K562 (cell line): ENCODE measurements around the gene NPEPL1. TPM values are rescaled to one million over a fixed set of nuclear protein-coding genes. Genes with fewer than 3 reads are reported as not detected.

ENCODE experiments used
- ATAC-seq: fragments of 200-7000 bp; cut with Tn5 transposase; 3 replicates; pipeline ENCODE4 v1.9.1; 2020; ENCODE audit warnings: moderate library complexity
- BruUV-seq: library from RNA; stranded (reverse); fragments of 400-500 nt; replicated peaks from 2 replicates; lab custom pipeline; 2021; lab: Mats Ljungman, UMichigan
- CTCF ChIA-PET: fragments of 300-600 bp; formaldehyde crosslinking; extraction: SDS; loops from one replicate; lab custom pipeline; 2021; ENCODE audit warnings: low intra/inter-chr PET ratio; lab: Yijun Ruan, JAX
- POLR2A ChIA-PET: fragments of 300-600, 350-650 bp; sonication (Branson Sonifier 250); formaldehyde crosslinking; extraction: SDS; loops from one replicate; lab custom pipeline; 2021; ENCODE audit warnings: antibody characterized with exemption, inconsistent platforms; lab: Yijun Ruan, JAX
- DNase-seq, 4 experiments: peaks; one replicate each; pipeline versions ENCODE4 v3.0.0 to v3.0.0-alpha.2; 2011 to 2018; ENCODE audit warnings: low spot score in 3 of 4, mixed read lengths in 3 of 4; ENCODE audit errors: extremely low read depth in 1 of 4
- FAIRE-seq: peaks from 2 replicates; lab custom pipeline; 2011; peaks lifted over from hg19 to GRCh38; lab: Jason Lieb, UNC
- H2AFZ ChIP-seq: 2 replicates; pipeline ENCODE4 v1.6.0; 2011; ENCODE audit warnings: low read depth, low read length, control low read depth, inconsistent platforms
- H3K27ac ChIP-seq: fragments of 200-600 bp; 3 replicates; pipeline ENCODE4 v1.8.0; 2011; ENCODE audit warnings: low read depth, mild to moderate bottlenecking, control low read depth, inconsistent platforms, low read length, moderate library complexity, mixed read lengths; ENCODE audit errors: extremely low read depth
- H3K27me3 ChIP-seq, 2 experiments: fragments of 300-600 bp in 1 of 2; 2 replicates in 1 of 2; 3 replicates in 1 of 2; pipeline versions ENCODE4 v1.6.0 to v1.8.0; 2011; ENCODE audit warnings: inconsistent platforms in 2 of 2, low read length in 2 of 2, mild to moderate bottlenecking in 1 of 2, mixed read lengths in 1 of 2, moderate library complexity in 1 of 2; ENCODE audit not compliant: control insufficient read depth in 2 of 2, insufficient read depth in 2 of 2
- H3K36me3 ChIP-seq: fragments of 300-600 bp; 3 replicates; pipeline ENCODE4 v1.8.0; 2011; ENCODE audit warnings: mild to moderate bottlenecking, low read length, inconsistent platforms; ENCODE audit not compliant: control insufficient read depth, insufficient read depth
- H3K4me1 ChIP-seq, 2 experiments: fragments of 200-600 bp in 1 of 2; replicated peaks in 1 of 2; 2 replicates in 1 of 2; 3 replicates in 1 of 2; pipeline versions ENCODE4 v1.5.1 to v1.8.0; 2011; ENCODE audit warnings: inconsistent platforms in 2 of 2, low read length in 2 of 2, mild to moderate bottlenecking in 1 of 2, mixed read lengths in 1 of 2, moderate library complexity in 1 of 2; ENCODE audit not compliant: control insufficient read depth in 2 of 2, insufficient read depth in 2 of 2
- H3K4me2 ChIP-seq: 2 replicates; pipeline ENCODE4 v1.6.1; 2011; ENCODE audit warnings: low read length, control low read depth, inconsistent platforms, mixed read lengths; ENCODE audit not compliant: insufficient read depth
- H3K4me3 ChIP-seq: fragments of 200-600 bp; sonication (generic), shearing (Covaris generic); 2 replicates; pipeline ENCODE4 v1.5.1; 2016; ENCODE audit warnings: control low read depth, inconsistent platforms
- H3K79me2 ChIP-seq: fragments of 200-600 bp; 3 replicates; pipeline ENCODE4 v1.8.0; 2011; ENCODE audit warnings: low read length, inconsistent platforms; ENCODE audit not compliant: control insufficient read depth, insufficient read depth
- H3K9ac ChIP-seq, 2 experiments: 2 replicates each; pipeline versions ENCODE4 v1.6.0 to v1.6.1; 2011; ENCODE audit warnings: low read depth in 2 of 2, low read length in 2 of 2, control low read depth in 1 of 2, inconsistent platforms in 1 of 2, mild to moderate bottlenecking in 1 of 2, mixed read lengths in 1 of 2; ENCODE audit not compliant: insufficient read depth in 1 of 2
- H3K9me1 ChIP-seq: one replicate; pipeline ENCODE4 v1.6.0; 2011; ENCODE audit warnings: inconsistent platforms, mild to moderate bottlenecking, low read length, moderate library complexity; ENCODE audit not compliant: control insufficient read depth, insufficient read depth
- H3K9me3 ChIP-seq: replicated peaks from 2 replicates; pipeline ENCODE4 v1.5.1; 2011; ENCODE audit warnings: low read depth, low read length, inconsistent platforms; ENCODE audit not compliant: control insufficient read depth, insufficient read depth
- H4K20me1 ChIP-seq: replicated peaks from 2 replicates; pipeline ENCODE4 v1.6.1; 2011; ENCODE audit warnings: low read length, inconsistent platforms, mixed read lengths; ENCODE audit not compliant: control insufficient read depth, insufficient read depth
- BRF1 ChIP-seq: IDR thresholded peaks from 3 replicates; pipeline ENCODE4 v1.6.1; 2011; ENCODE audit warnings: borderline replicate concordance, mild to moderate bottlenecking; ENCODE audit not compliant: insufficient read length; ENCODE audit errors: extremely low read depth
- MIER1 ChIP-seq: fragments of 450-650 bp; IDR thresholded peaks from 2 replicates; pipeline ENCODE4 v1.6.1; 2016; ENCODE audit warnings: antibody characterized with exemption, mild to moderate bottlenecking, low read depth
- ZBTB7A ChIP-seq: IDR thresholded peaks from 2 replicates; pipeline ENCODE4 v1.6.1; 2011; ENCODE audit warnings: low read depth, mild to moderate bottlenecking, low read length, moderate library complexity, borderline replicate concordance; ENCODE audit not compliant: control insufficient read depth
- WGBS: fragments of 100-300 bp; shearing (Covaris generic); methylation state at CpG from one replicate; pipeline ENCODE4 v1.1.6; 2016; ENCODE audit warnings: low coverage, mixed read lengths; ENCODE audit not compliant: insufficient coverage; ENCODE audit errors: missing lambda C conversion rate; 5-methylcytosine and 5-hydroxymethylcytosine counted together
- in situ Hi-C: fragments of 300-500 bp; cut with MboI; formaldehyde crosslinking; loops from 4 replicates; pipeline ENCODE4 v1.15.0; 2018; ENCODE audit warnings: inconsistent platforms, mixed read lengths
- intact Hi-C: fragments of 100-400 bp; cut with micrococcal nuclease; formaldehyde crosslinking; loops from 2 replicates; pipeline ENCODE4 v1.14.2; 2022
- polyA plus RNA-seq, 8 experiments: library from polyadenylated mRNA; depleted of rRNA in 4 of 8; stranded (reverse) in 5 of 8; unstranded in 3 of 8; fragments of >200 nt; fragmentation: Nextera tagmentation in 2 of 8; fragmentation: Illumina TruSeq in 1 of 8; extraction: Ambion mirVana in 2 of 8; extraction: Trizol in 1 of 8; gene quantifications; 2 replicates each; pipeline versions ENCODE4 v1.2.1 to v1.2.3, GENCODE V29; 2011 to 2014; ENCODE audit warnings: inconsistent platforms in 1 of 8, missing spikeins in 1 of 8
- total RNA-seq, 7 experiments: library from RNA; depleted of rRNA in 6 of 7; stranded (reverse); fragments of >200 nt in 6 of 7; fragmentation: Illumina TruSeq in 2 of 7; extraction: Trizol in 2 of 7; gene quantifications; 2 replicates each; pipeline versions ENCODE4 v1.2.1 to v1.2.3, GENCODE V29; 2011 to 2021; ENCODE audit warnings: low replicate concordance in 1 of 7

NPEPL1 gene
- total and polyA plus RNA-seq, 9 of the 15 experiments (the other 6 are each of a cell fraction or from before 2014, with no cell fraction given) = 0.04 to 5.6 (median 0.94) TPM

- ATAC-seq (no peak), DNase-seq (peak in 3 of 4 experiments; percentile 29 to 53 (median 35)), FAIRE-seq (no peak)
- TF ChIP-seq BRF1 (no peak), MIER1 (no peak), ZBTB7A (peak; percentile 81)
- peaks cover 43% of the 10 kb centered on the region for H3K79me2 ChIP-seq
- no peaks in the 10 kb centered on the region for H3K27me3 ChIP-seq
- intact Hi-C loops = loop anchor here (2.0 to 10.0 kb wide), 3 partner anchors 169 to 415 kb away; no protein-coding TSS in a partner anchor
- ChIA-PET POLR2A (interaction anchor here (0.7 to 1.8 kb wide), 6 partner anchors 9 to 574 kb away, joined by 3 to 16 read pairs (median 6); no protein-coding TSS in a partner anchor), CTCF (interaction anchor here (0.7 kb wide), 1 partner anchor 237 kb away, joined by 4 read pairs; no protein-coding TSS in a partner anchor)
- H3K9ac ChIP-seq = peak overlapping the region; percentile 82 to 97; a peak in 3 of 4 replicates
- H3K4me3 ChIP-seq = peak overlapping the region; percentile 81
- 55% methylated on average over 8 of the region's 62 CpGs for WGBS
- H2AFZ ChIP-seq = peak overlapping the region; percentile 88
- H4K20me1 ChIP-seq = no peaks in the 10 kb centered on the region
- H3K9me1 ChIP-seq = no peaks in the 10 kb centered on the region
- peak overlapping the region; percentile 86; the same call in 1 of the 2 replicates for H3K4me2 ChIP-seq
- no peaks in the 10 kb centered on the region for H3K9me3 ChIP-seq
- in situ Hi-C loops = loop anchor here (10.0 kb wide), 1 partner anchor 195 kb away; no protein-coding TSS in a partner anchor
- no TSS peak for BruUV-seq
- peaks cover 7% of the 10 kb centered on the region; the same call in 1 of the 3 replicates for H3K36me3 ChIP-seq
- peaks cover 4 to 20% of the 10 kb centered on the region in 2 experiments; a peak in 4 of 5 replicates for H3K4me1 ChIP-seq
- peak overlapping the region; percentile 91; the same call in 2 of the 3 replicates for H3K27ac ChIP-seq
Observed at GRCh38 chr20:58650181-58650775, 42.3 kb upstream of the NPEPL1 start.
